Fibroblast of villous mesenchyme (primary cell): ENCODE measurements around the gene NKAIN2. TPM values are rescaled to one million over a fixed set of nuclear protein-coding genes. Genes with fewer than 3 reads are reported as not detected.

Experiments
- DNase-seq: peaks from one replicate; pipeline ENCODE4 v3.0.0-alpha.2; 2010; ENCODE audit warnings: low read depth
- H3K4me3 ChIP-seq: 2 replicates; pipeline ENCODE4 v1.5.1; 2011; ENCODE audit warnings: low read depth, mild to moderate bottlenecking, low read length
- CTCF ChIP-seq: IDR thresholded peaks from 2 replicates; pipeline ENCODE4 v1.5.1; 2012; ENCODE audit warnings: low read depth, mild to moderate bottlenecking, low read length; ENCODE audit not compliant: insufficient read depth
- total RNA-seq: library from RNA; depleted of rRNA; stranded (reverse); fragments of >200 nt; gene quantifications from 2 replicates; pipeline ENCODE4 v1.2.3, GENCODE V29; 2012

Gene NKAIN2
- total RNA-seq, 1 donor, result not detected

GRCh38 chr6:124053315-124053714 is 249.7 kb downstream of the NKAIN2 start:
- no peak for TF ChIP-seq CTCF
- H3K4me3 ChIP-seq, result no peak overlapping the region
- DNase-seq, result no peak

- no peak for DNase-seq
- no peak for TF ChIP-seq CTCF
- no peak overlapping the region for H3K4me3 ChIP-seq
These were observed 250.4 kb downstream of the NKAIN2 start for GRCh38 chr6:124054034-124054433.

- DNase-seq, result no peak
- H3K4me3 ChIP-seq, result no peak overlapping the region
- no peak for TF ChIP-seq CTCF
These were observed 251.7 kb downstream of the NKAIN2 start for GRCh38 chr6:124055395-124055794.

GRCh38 chr6:124055963-124056362 is 252.3 kb downstream of the NKAIN2 start:
- no peak for DNase-seq
- no peak for TF ChIP-seq CTCF
- no peak overlapping the region for H3K4me3 ChIP-seq

- H3K4me3 ChIP-seq, result no peak overlapping the region
- no peak for TF ChIP-seq CTCF
- no peak for DNase-seq
These were observed 253.0 kb downstream of the NKAIN2 start for GRCh38 chr6:124056407-124057334.

GRCh38 chr6:124057461-124057860 is 253.8 kb downstream of the NKAIN2 start:
- DNase-seq, result no peak
- no peak for TF ChIP-seq CTCF
- no peak overlapping the region for H3K4me3 ChIP-seq
